ENCODE measurements around the gene RPS15.
A peak's percentile ranks its signal among the peaks of the same experiment; 100 is the strongest.

Gene RPS15

GRCh38 chr19:1438035-1438932 lies at the start of gene RPS15:
TSS of gene RPS15 (plus strand) at chr19:1438396. CDS start at chr19:1438426, 30 bp downstream.
- Histone ChIP-seq H3K4me2 (peak within 1 kb of the TSS; percentile 95), H4K20me1 (peaks cover 93% of the 10 kb centered on the region), H3K27me3 (no peaks in the 10 kb centered on the region), H3K9me3 (no peaks in the 10 kb centered on the region), H3K27ac (peak within 1 kb of the TSS; percentile 100), H3K9ac (peak within 1 kb of the TSS; percentile 100), H3K4me3 (peak within 1 kb of the TSS; percentile 99), H3K36me3 (peaks cover 66% of the 10 kb centered on the region), H3K4me1 (peaks cover 55% of the 10 kb centered on the region)
- TF ChIP-seq Cebpa-rat (IDR thresholded peaks at IDR 0.05): no peak

GRCh38 chr19:1388637-1389026 lies 49.6 kb upstream of the RPS15 start:
- Histone ChIP-seq H3K36me3 (peaks cover 80% of the 10 kb centered on the region), H3K4me1 (peaks cover 28% of the 10 kb centered on the region), H3K4me3 (no peak overlapping the region), H3K27me3 (no peaks in the 10 kb centered on the region), H3K9me3 (no peaks in the 10 kb centered on the region), H3K4me2 (no peak overlapping the region), H3K9ac (no peak overlapping the region), H4K20me1 (peaks cover 45% of the 10 kb centered on the region), H3K27ac (no peak overlapping the region)
- TF ChIP-seq Cebpa-rat (IDR thresholded peaks at IDR 0.05): no peak

- H3K36me3 ChIP-seq: peaks cover 87% of the 10 kb centered on the region
Observed at GRCh38 chr19:1389033-1389940, 48.9 kb upstream of the RPS15 start.

GRCh38 chr19:1390890-1391423 lies 47.2 kb upstream of the RPS15 start:
- Histone ChIP-seq H3K27ac (no peak overlapping the region), H3K4me2 (no peak overlapping the region), H3K4me1 (peaks cover 20% of the 10 kb centered on the region), H3K27me3 (no peaks in the 10 kb centered on the region), H3K4me3 (no peak overlapping the region), H4K20me1 (peaks cover 54% of the 10 kb centered on the region), H3K9ac (no peak overlapping the region), H3K36me3 (peaks cover 98% of the 10 kb centered on the region), H3K9me3 (no peaks in the 10 kb centered on the region)
- no peak for TF ChIP-seq Cebpa-rat (IDR thresholded peaks at IDR 0.05)

More at GRCh38 chr19:1389033-1389940, 48.9 kb upstream of the RPS15 start:
- no peak for TF ChIP-seq Cebpa-rat (IDR thresholded peaks at IDR 0.05)
- no peak overlapping the region for H3K4me3 ChIP-seq
- H4K20me1 ChIP-seq: peaks cover 51% of the 10 kb centered on the region
- H3K4me1 ChIP-seq: peaks cover 28% of the 10 kb centered on the region
- H3K9ac ChIP-seq: no peak overlapping the region
- no peaks in the 10 kb centered on the region for H3K9me3 ChIP-seq
- H3K27ac ChIP-seq: no peak overlapping the region
- no peak overlapping the region for H3K4me2 ChIP-seq
- no peaks in the 10 kb centered on the region for H3K27me3 ChIP-seq

GRCh38 chr19:1392407-1392806 lies 45.8 kb upstream of the RPS15 start:
- no peaks in the 10 kb centered on the region for H3K9me3 ChIP-seq
- no peak overlapping the region for H3K4me3 ChIP-seq
- no peaks in the 10 kb centered on the region for H3K27me3 ChIP-seq
- no peak overlapping the region for H3K4me2 ChIP-seq
- TF ChIP-seq Cebpa-rat (IDR thresholded peaks at IDR 0.05): no peak
- H3K4me1 ChIP-seq: peaks cover 22% of the 10 kb centered on the region
- H3K27ac ChIP-seq: no peak overlapping the region
- H3K36me3 ChIP-seq: peaks cover 89% of the 10 kb centered on the region
- H4K20me1 ChIP-seq: peaks cover 55% of the 10 kb centered on the region
- H3K9ac ChIP-seq: no peak overlapping the region

GRCh38 chr19:1392939-1393530 lies 45.2 kb upstream of the RPS15 start:
- Histone ChIP-seq H3K4me1 (peaks cover 28% of the 10 kb centered on the region), H3K4me2 (no peak overlapping the region), H3K9ac (no peak overlapping the region), H3K9me3 (no peaks in the 10 kb centered on the region), H3K4me3 (no peak overlapping the region), H3K27me3 (no peaks in the 10 kb centered on the region), H4K20me1 (peaks cover 58% of the 10 kb centered on the region), H3K27ac (no peak overlapping the region), H3K36me3 (peaks cover 90% of the 10 kb centered on the region)
- no peak for TF ChIP-seq Cebpa-rat (IDR thresholded peaks at IDR 0.05)

- no peak overlapping the region for H3K4me2 ChIP-seq
- peaks cover 33% of the 10 kb centered on the region for H3K4me1 ChIP-seq
- H3K9ac ChIP-seq: no peak overlapping the region
- H3K4me3 ChIP-seq: no peak overlapping the region
- peaks cover 90% of the 10 kb centered on the region for H3K36me3 ChIP-seq
- no peak overlapping the region for H3K27ac ChIP-seq
- TF ChIP-seq Cebpa-rat (IDR thresholded peaks at IDR 0.05): no peak
- H4K20me1 ChIP-seq: peaks cover 58% of the 10 kb centered on the region
- no peaks in the 10 kb centered on the region for H3K27me3 ChIP-seq
- H3K9me3 ChIP-seq: no peaks in the 10 kb centered on the region
Observed at GRCh38 chr19:1393841-1394240, 44.4 kb upstream of the RPS15 start.

- Histone ChIP-seq H3K27me3 (no peaks in the 10 kb centered on the region), H4K20me1 (peaks cover 59% of the 10 kb centered on the region), H3K9me3 (no peaks in the 10 kb centered on the region), H3K9ac (no peak overlapping the region), H3K4me1 (peaks cover 40% of the 10 kb centered on the region), H3K27ac (no peak overlapping the region), H3K4me3 (no peak overlapping the region), H3K36me3 (peaks cover 90% of the 10 kb centered on the region), H3K4me2 (no peak overlapping the region)
- TF ChIP-seq Cebpa-rat (IDR thresholded peaks at IDR 0.05): no peak
Observed at GRCh38 chr19:1394252-1395193, 43.7 kb upstream of the RPS15 start.

Data from BLaER1 (cell line).